Keratinocyte (primary cell): ENCODE measurements around the gene SYT1. TPM values are rescaled to one million over a fixed set of nuclear protein-coding genes. Genes with fewer than 3 reads are reported as not detected.

Experiments
- DNase-seq: peaks from one replicate; pipeline ENCODE4 v3.0.0-alpha.2; 2011; ENCODE audit warnings: low read depth, missing footprints, low spot score
- FAIRE-seq: peaks from 2 replicates; lab custom pipeline; 2011; peaks lifted over from hg19 to GRCh38; lab: Jason Lieb, UNC
- H2AFZ ChIP-seq: 2 replicates; pipeline ENCODE4 v1.6.0; 2012; ENCODE audit warnings: low read length, control low read depth, inconsistent platforms; ENCODE audit not compliant: control insufficient read depth
- H3K27ac ChIP-seq: 2 replicates; pipeline ENCODE4 v1.5.1; 2011; ENCODE audit warnings: low read length; ENCODE audit not compliant: control insufficient read depth, insufficient read depth
- H3K27me3 ChIP-seq: 3 replicates; pipeline ENCODE4 v1.6.0; 2011; ENCODE audit warnings: low read length; ENCODE audit not compliant: control insufficient read depth, insufficient read depth; ENCODE audit errors: extremely low read depth
- H3K36me3 ChIP-seq, 2 experiments: 2 replicates in 1 of 2; 3 replicates in 1 of 2; pipeline ENCODE4 v1.5.1; 2011; ENCODE audit warnings: low read length in 2 of 2, mild to moderate bottlenecking in 1 of 2; ENCODE audit not compliant: control insufficient read depth in 2 of 2, insufficient read depth in 2 of 2; ENCODE audit errors: extremely low read depth in 1 of 2
- H3K4me1 ChIP-seq: 3 replicates; pipeline ENCODE4 v1.5.1; 2011; ENCODE audit warnings: low read length; ENCODE audit not compliant: control insufficient read depth, insufficient read depth; ENCODE audit errors: extremely low read depth
- H3K4me2 ChIP-seq: 3 replicates; pipeline ENCODE4 v1.6.0; 2011; ENCODE audit warnings: low read depth, low read length; ENCODE audit not compliant: control insufficient read depth, insufficient read depth; ENCODE audit errors: extremely low read depth
- H3K4me3 ChIP-seq, 3 experiments: fragments of 200-600 bp in 1 of 3; sonication (generic) in 1 of 3; 2 replicates in 2 of 3; 3 replicates in 1 of 3; pipeline ENCODE4 v1.5.1; 2011 to 2016; ENCODE audit warnings: low read length in 3 of 3, mild to moderate bottlenecking in 3 of 3, control low read depth in 2 of 3, inconsistent platforms in 1 of 3, low read depth in 1 of 3, mixed read lengths in 1 of 3, mixed run types in 1 of 3, moderate library complexity in 1 of 3; ENCODE audit not compliant: control insufficient read depth in 2 of 3, insufficient read depth in 2 of 3; ENCODE audit errors: extremely low read depth in 1 of 3
- H3K79me2 ChIP-seq: 2 replicates; pipeline ENCODE4 v1.6.0; 2012; ENCODE audit warnings: low read length; ENCODE audit not compliant: control insufficient read depth, insufficient read depth
- H3K9ac ChIP-seq: 3 replicates; pipeline ENCODE4 v1.6.0; 2011; ENCODE audit warnings: low read length; ENCODE audit not compliant: control insufficient read depth, insufficient read depth; ENCODE audit errors: extremely low read depth
- H3K9me1 ChIP-seq: 3 replicates; pipeline ENCODE4 v1.6.0; 2011; ENCODE audit warnings: low read length; ENCODE audit not compliant: control insufficient read depth, insufficient read depth; ENCODE audit errors: extremely low read depth
- H3K9me3 ChIP-seq: 2 replicates; pipeline ENCODE4 v1.5.1; 2012; ENCODE audit warnings: low read depth, low read length; ENCODE audit not compliant: control insufficient read depth
- H4K20me1 ChIP-seq: 3 replicates; pipeline ENCODE4 v1.6.0; 2011; ENCODE audit warnings: low read length; ENCODE audit not compliant: control insufficient read depth, insufficient read depth; ENCODE audit errors: extremely low read depth
- CTCF ChIP-seq, 3 experiments: IDR thresholded peaks in 1 of 3; conservative IDR thresholded peaks in 1 of 3; optimal IDR thresholded peaks in 1 of 3; 2 replicates in 2 of 3; 3 replicates in 1 of 3; pipeline versions ENCODE3 to v1.5.1; 2011; ENCODE audit warnings: low read length in 3 of 3, mild to moderate bottlenecking in 3 of 3, moderate library complexity in 2 of 3, control low read depth in 1 of 3, inconsistent platforms in 1 of 3; ENCODE audit not compliant: insufficient read depth in 2 of 3; ENCODE audit errors: extremely low read depth in 1 of 3
- EZH2 ChIP-seq: IDR thresholded peaks from one replicate; pipeline ENCODE4 v1.6.1; 2012; ENCODE audit warnings: inconsistent platforms, mild to moderate bottlenecking, low read length, moderate library complexity
- dilution Hi-C: fragments of 300-500 bp; cut with MboI; formaldehyde crosslinking; loops from one replicate; pipeline ENCODE4 v1.7.0; 2020; ENCODE audit warnings: low sequenced_read_pairs; ENCODE audit not compliant: extremely low pct_ligation_motif_present
- polyA plus RNA-seq, 5 experiments: library from polyadenylated mRNA; depleted of rRNA in 3 of 5; stranded (reverse) in 3 of 5; stranded (forward) in 1 of 5; unstranded in 1 of 5; fragments of >200 nt; gene quantifications; 1 replicate in 1 of 5; 2 replicates in 3 of 5; 3 replicates in 1 of 5; pipeline versions ENCODE4 v1.2.1 to v1.2.3, GENCODE V29; 2011 to 2012; ENCODE audit warnings: missing spikeins in 2 of 5, low read depth in 1 of 5, low replicate concordance in 1 of 5

The SYT1 gene
- polyA plus RNA-seq, 1 donor (not counting 4 experiments of a cell fraction or from before 2014, with no cell fraction given): 6.1 TPM

GRCh38 chr12:78952552-78952929, 88.0 kb downstream of the SYT1 start:
- Histone ChIP-seq H3K36me3 (no peaks in the 10 kb centered on the region), H3K4me3 (no peak overlapping the region), H3K79me2 (no peaks in the 10 kb centered on the region), H3K4me1 (no peaks in the 10 kb centered on the region), H2AFZ (no peak overlapping the region), H3K9me3 (no peaks in the 10 kb centered on the region), H3K9me1 (no peaks in the 10 kb centered on the region), H3K27ac (no peak overlapping the region), H3K9ac (no peak overlapping the region), H4K20me1 (no peaks in the 10 kb centered on the region), H3K4me2 (no peak overlapping the region), H3K27me3 (no peaks in the 10 kb centered on the region)
- no peak for DNase-seq
- no peak for TF ChIP-seq EZH2
- TF ChIP-seq CTCF (optimal IDR thresholded peaks at IDR 0.05 in 1 of 3, IDR thresholded peaks at IDR 0.05 in 1 of 3, conservative IDR thresholded peaks at IDR 0.05 in 1 of 3; ENCODE audit: extremely low read depth in 1 of 3, insufficient read depth in 2 of 3, low read length in 3 of 3): no peak
- dilution Hi-C loops: no loop called here
- no peak for FAIRE-seq

- Histone ChIP-seq H3K79me2 (no peaks in the 10 kb centered on the region), H3K4me3 (no peak overlapping the region), H3K9me3 (no peaks in the 10 kb centered on the region), H3K4me2 (no peak overlapping the region), H3K9me1 (no peaks in the 10 kb centered on the region), H2AFZ (no peak overlapping the region), H4K20me1 (no peaks in the 10 kb centered on the region), H3K9ac (no peak overlapping the region), H3K4me1 (peaks cover 8% of the 10 kb centered on the region), H3K27ac (no peak overlapping the region), H3K36me3 (no peaks in the 10 kb centered on the region), H3K27me3 (no peaks in the 10 kb centered on the region)
- TF ChIP-seq EZH2 (no peak), CTCF (optimal IDR thresholded peaks at IDR 0.05 in 1 of 3, IDR thresholded peaks at IDR 0.05 in 1 of 3, conservative IDR thresholded peaks at IDR 0.05 in 1 of 3; ENCODE audit: extremely low read depth in 1 of 3, insufficient read depth in 2 of 3, low read length in 3 of 3) (no peak)
- dilution Hi-C loops: no loop called here
- DNase-seq (no peak), FAIRE-seq (no peak)
Measured at GRCh38 chr12:78958941-78959340, 94.4 kb downstream of the SYT1 start.
